OCI-LY7 (cell line): ENCODE measurements around the gene INSYN2A. TPM values are rescaled to one million over a fixed set of nuclear protein-coding genes. Genes with fewer than 3 reads are reported as not detected.

Experiments used
- BruUV-seq: library from RNA; stranded (reverse); fragments of 400-500 nt; replicated peaks from 2 replicates; lab custom pipeline; 2021; lab: Mats Ljungman, UMichigan
- CTCF ChIA-PET: fragments of 300-600 bp; sonication (Branson Sonifier 250); formaldehyde crosslinking; loops from one replicate; lab custom pipeline; 2022; ENCODE audit warnings: antibody characterized with exemption; ENCODE audit not compliant: unreplicated experiment; lab: Charles Lee
- POLR2A ChIA-PET: fragments of 300-600 bp; sonication (Branson Sonifier 250); formaldehyde crosslinking; loops from one replicate; lab custom pipeline; 2022; ENCODE audit warnings: antibody characterized with exemption; lab: Charles Lee
- DNase-seq: peaks from one replicate; pipeline ENCODE4 v3.0.0-alpha.2; 2015; ENCODE audit warnings: low spot score
- H2AFZ ChIP-seq: fragments of 200-600 bp; sonication (generic), shearing (Covaris generic); 2 replicates; pipeline ENCODE4 v1.6.1; 2014; ENCODE audit warnings: mild to moderate bottlenecking, antibody characterized with exemption, low read length, moderate library complexity
- H3K27ac ChIP-seq: fragments of 200-600 bp; sonication (generic); 2 replicates; pipeline ENCODE4 v1.5.1; 2014; ENCODE audit warnings: mixed run types, low read depth, mild to moderate bottlenecking, moderate library complexity, low read length, inconsistent platforms; ENCODE audit not compliant: poor library complexity, severe bottlenecking
- H3K36me3 ChIP-seq: fragments of 200-600 bp; sonication (generic); 2 replicates; pipeline ENCODE4 v1.6.1; 2014; ENCODE audit warnings: mild to moderate bottlenecking, antibody characterized with exemption, low read length, moderate library complexity, mixed read lengths; ENCODE audit not compliant: insufficient read depth
- H3K4me1 ChIP-seq: fragments of 200-600 bp; sonication (generic); 2 replicates; pipeline ENCODE4 v1.5.1; 2014; ENCODE audit warnings: mild to moderate bottlenecking, low read length; ENCODE audit not compliant: insufficient read depth, poor library complexity, severe bottlenecking
- H3K4me2 ChIP-seq: fragments of 200-600 bp; sonication (generic); 2 replicates; pipeline ENCODE4 v1.6.1; 2014; ENCODE audit warnings: mild to moderate bottlenecking, low read length
- H3K4me3 ChIP-seq: fragments of 200-600 bp; sonication (generic); 2 replicates; pipeline ENCODE4 v1.5.1; 2014; ENCODE audit warnings: mild to moderate bottlenecking, low read depth, low read length; ENCODE audit not compliant: poor library complexity, severe bottlenecking
- H3K79me2 ChIP-seq: fragments of 200-600 bp; sonication (generic); 2 replicates; pipeline ENCODE4 v1.6.1; 2016; ENCODE audit warnings: low read depth, mild to moderate bottlenecking, low read length, moderate library complexity, mixed read lengths; ENCODE audit not compliant: insufficient read depth
- H3K9me2 ChIP-seq: fragments of 200-600 bp; sonication (generic); 2 replicates; pipeline ENCODE4 v1.6.1; 2016; ENCODE audit warnings: mild to moderate bottlenecking, low read length, mixed read lengths; ENCODE audit not compliant: insufficient read depth
- H3K9me3 ChIP-seq: fragments of 200-600 bp; sonication (generic); 2 replicates; pipeline ENCODE4 v1.6.1; 2014; ENCODE audit warnings: mild to moderate bottlenecking, mixed run types, low read length, mixed read lengths
- H4K20me1 ChIP-seq: fragments of 200-600 bp; sonication (generic); 2 replicates; pipeline ENCODE4 v1.6.1; 2014; ENCODE audit warnings: mild to moderate bottlenecking, antibody characterized with exemption, low read length, moderate library complexity, mixed read lengths; ENCODE audit not compliant: insufficient read depth
- EZH2phosphoT487 ChIP-seq: fragments of 200-600 bp; sonication (generic); IDR thresholded peaks from 2 replicates; pipeline ENCODE4 v1.6.1; 2018; ENCODE audit warnings: low read depth, borderline replicate concordance, mild to moderate bottlenecking, mixed run types, antibody characterized with exemption, low read length, moderate library complexity, mixed read lengths
- intact Hi-C: fragments of 100-400 bp; cut with micrococcal nuclease; formaldehyde crosslinking; loops from one replicate; pipeline ENCODE4 v1.10.0; 2022; ENCODE audit not compliant: unreplicated experiment
- total RNA-seq, 2 experiments: library from RNA; depleted of rRNA in 1 of 2; stranded (reverse); fragments of >200 nt in 1 of 2; shearing (Covaris generic) in 1 of 2; gene quantifications; 2 replicates each; pipeline ENCODE4 v1.2.3, GENCODE V29; 2014 to 2022
- TF ChIP-seq, protein P1 (sequence below): fragments of 200-600 bp; sonication (generic); conservative IDR thresholded peaks from 2 replicates; pipeline ENCODE4 v1.5.1; 2014; ENCODE audit warnings: mild to moderate bottlenecking, antibody characterized with exemption, low read length, moderate library complexity, mixed read lengths

Gene INSYN2A
- total RNA-seq, 2 experiments from 2014 or later: not detected

DNA sequence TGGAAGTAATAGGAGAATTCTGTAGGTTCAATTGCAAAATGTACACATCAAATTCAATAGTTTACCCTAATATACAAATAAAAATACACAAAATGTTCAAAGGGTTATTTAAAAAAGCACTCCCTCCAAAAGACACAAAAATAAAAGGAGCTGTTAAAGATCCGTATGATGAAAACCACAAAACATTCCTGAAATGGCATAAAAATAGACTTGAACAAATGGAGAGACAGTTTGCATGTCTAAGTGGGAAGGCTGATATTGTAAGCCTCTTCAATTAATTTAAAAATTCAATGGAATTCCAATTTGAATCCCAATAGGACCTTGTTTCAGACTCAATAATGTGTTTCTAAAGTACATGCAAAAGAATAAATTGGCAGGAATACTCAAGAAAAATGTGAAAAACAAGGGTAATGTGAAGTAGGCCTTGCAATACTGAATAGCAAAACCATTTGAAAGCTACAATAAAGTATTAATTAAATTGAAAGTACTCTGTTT is 38.0 kb upstream of the INSYN2A start:
- H4K20me1 ChIP-seq: no peaks in the 10 kb centered on the region
- H3K4me2 ChIP-seq: no peak overlapping the region
- no peaks in the 10 kb centered on the region for H3K36me3 ChIP-seq
- no peak overlapping the region for H3K4me3 ChIP-seq
- H3K27ac ChIP-seq: no peak overlapping the region
- DNase-seq: no peak
- H3K79me2 ChIP-seq: no peaks in the 10 kb centered on the region
- ChIA-PET POLR2A (no interaction called here), CTCF (no interaction called here)
- no peaks in the 10 kb centered on the region for H3K9me3 ChIP-seq
- TF ChIP-seq, protein P1, sequence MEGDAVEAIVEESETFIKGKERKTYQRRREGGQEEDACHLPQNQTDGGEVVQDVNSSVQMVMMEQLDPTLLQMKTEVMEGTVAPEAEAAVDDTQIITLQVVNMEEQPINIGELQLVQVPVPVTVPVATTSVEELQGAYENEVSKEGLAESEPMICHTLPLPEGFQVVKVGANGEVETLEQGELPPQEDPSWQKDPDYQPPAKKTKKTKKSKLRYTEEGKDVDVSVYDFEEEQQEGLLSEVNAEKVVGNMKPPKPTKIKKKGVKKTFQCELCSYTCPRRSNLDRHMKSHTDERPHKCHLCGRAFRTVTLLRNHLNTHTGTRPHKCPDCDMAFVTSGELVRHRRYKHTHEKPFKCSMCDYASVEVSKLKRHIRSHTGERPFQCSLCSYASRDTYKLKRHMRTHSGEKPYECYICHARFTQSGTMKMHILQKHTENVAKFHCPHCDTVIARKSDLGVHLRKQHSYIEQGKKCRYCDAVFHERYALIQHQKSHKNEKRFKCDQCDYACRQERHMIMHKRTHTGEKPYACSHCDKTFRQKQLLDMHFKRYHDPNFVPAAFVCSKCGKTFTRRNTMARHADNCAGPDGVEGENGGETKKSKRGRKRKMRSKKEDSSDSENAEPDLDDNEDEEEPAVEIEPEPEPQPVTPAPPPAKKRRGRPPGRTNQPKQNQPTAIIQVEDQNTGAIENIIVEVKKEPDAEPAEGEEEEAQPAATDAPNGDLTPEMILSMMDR: no peak
- TF ChIP-seq EZH2phosphoT487: no peak
- H3K9me2 ChIP-seq: no peaks in the 10 kb centered on the region
- no peaks in the 10 kb centered on the region for H3K4me1 ChIP-seq
- no peak overlapping the region for H2AFZ ChIP-seq
- intact Hi-C loops: no loop called here
- BruUV-seq: no TSS peak

DNA sequence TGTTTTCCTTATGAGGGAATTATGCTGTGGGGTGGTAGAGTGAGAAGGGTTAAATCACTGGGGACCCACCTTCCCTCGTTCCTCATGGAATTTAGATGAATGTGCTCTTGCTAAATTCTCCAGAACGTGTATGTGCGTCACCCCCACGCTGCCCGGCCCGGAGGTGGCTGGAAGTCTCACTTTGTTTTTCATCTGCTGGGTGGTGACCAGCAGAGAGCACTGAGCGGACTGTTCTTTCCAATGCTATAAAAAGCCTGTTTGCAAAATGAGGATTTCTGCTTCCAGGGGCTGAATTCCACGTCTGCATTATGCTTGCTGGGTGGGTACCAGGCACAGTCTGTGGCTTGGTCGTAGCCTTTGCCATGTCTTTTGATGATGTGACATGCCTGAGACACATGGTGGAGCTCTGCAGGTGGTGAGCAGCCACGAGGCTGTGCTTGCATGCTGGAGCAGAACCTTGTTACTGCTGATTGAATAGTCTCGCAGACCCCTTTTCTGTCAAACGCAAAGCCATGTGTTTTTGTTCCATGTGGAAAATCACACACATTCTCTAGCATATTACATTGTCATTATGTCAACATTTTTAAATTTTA is 31.9 kb upstream of the INSYN2A start:
- H3K4me3 ChIP-seq: no peak overlapping the region
- intact Hi-C loops: no loop called here
- no peaks in the 10 kb centered on the region for H4K20me1 ChIP-seq
- H3K4me1 ChIP-seq: no peaks in the 10 kb centered on the region
- H2AFZ ChIP-seq: no peak overlapping the region
- DNase-seq: no peak
- H3K79me2 ChIP-seq: no peaks in the 10 kb centered on the region
- H3K4me2 ChIP-seq: no peak overlapping the region
- POLR2A ChIA-PET: no interaction called here
- H3K9me3 ChIP-seq: no peaks in the 10 kb centered on the region
- H3K9me2 ChIP-seq: no peaks in the 10 kb centered on the region
- TF ChIP-seq EZH2phosphoT487: no peak
- TF ChIP-seq, protein P1: no peak
- H3K36me3 ChIP-seq: no peaks in the 10 kb centered on the region
- no TSS peak for BruUV-seq
- no peak overlapping the region for H3K27ac ChIP-seq
- CTCF ChIA-PET: no interaction called here

DNA sequence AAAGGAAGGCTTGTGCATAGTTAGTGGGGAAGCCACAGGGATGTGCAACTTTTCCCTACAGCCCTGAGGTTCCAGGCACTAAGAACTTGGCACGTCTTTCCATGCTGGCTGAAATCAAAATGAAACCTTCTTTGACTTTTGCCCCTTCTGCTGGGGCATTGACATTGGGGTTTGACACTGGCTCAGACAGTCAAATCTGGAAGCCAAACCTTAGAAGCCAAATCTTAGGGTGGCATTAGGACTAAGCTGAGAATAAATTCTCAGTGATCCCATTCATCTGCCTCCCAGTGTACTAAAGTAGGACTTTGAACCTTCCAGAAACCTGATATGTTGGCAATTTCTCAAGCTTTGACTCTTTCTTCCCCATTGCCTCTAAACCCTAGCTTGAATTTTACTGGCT is 31.3 kb upstream of the INSYN2A start:
- POLR2A ChIA-PET: no interaction called here
- no peaks in the 10 kb centered on the region for H3K79me2 ChIP-seq
- no peak overlapping the region for H3K4me2 ChIP-seq
- BruUV-seq: no TSS peak
- no peak overlapping the region for H2AFZ ChIP-seq
- H3K4me1 ChIP-seq: no peaks in the 10 kb centered on the region
- CTCF ChIA-PET: no interaction called here
- H3K9me3 ChIP-seq: no peaks in the 10 kb centered on the region
- H3K27ac ChIP-seq: no peak overlapping the region
- intact Hi-C loops: no loop called here
- TF ChIP-seq EZH2phosphoT487: no peak
- TF ChIP-seq, protein P1: no peak
- H3K36me3 ChIP-seq: no peaks in the 10 kb centered on the region
- no peak for DNase-seq
- H3K4me3 ChIP-seq: no peak overlapping the region
- H4K20me1 ChIP-seq: no peaks in the 10 kb centered on the region
- H3K9me2 ChIP-seq: no peaks in the 10 kb centered on the region
